HG02943 (cell line): ENCODE results near the gene ATF7.
"Not testable (repeated sequence)": the region's sequence is repeated elsewhere in the genome, so short reads cannot be mapped to it uniquely, and the experiment has no call there.

Experiments
- ATAC-seq: cut with Tn5 transposase; IDR thresholded peaks from one replicate; pipeline ENCODE4 v1.9.1; 2021; ENCODE audit warnings: mild to moderate bottlenecking, low read depth, moderate library complexity; ENCODE audit not compliant: unreplicated experiment

ATF7 gene

DNA sequence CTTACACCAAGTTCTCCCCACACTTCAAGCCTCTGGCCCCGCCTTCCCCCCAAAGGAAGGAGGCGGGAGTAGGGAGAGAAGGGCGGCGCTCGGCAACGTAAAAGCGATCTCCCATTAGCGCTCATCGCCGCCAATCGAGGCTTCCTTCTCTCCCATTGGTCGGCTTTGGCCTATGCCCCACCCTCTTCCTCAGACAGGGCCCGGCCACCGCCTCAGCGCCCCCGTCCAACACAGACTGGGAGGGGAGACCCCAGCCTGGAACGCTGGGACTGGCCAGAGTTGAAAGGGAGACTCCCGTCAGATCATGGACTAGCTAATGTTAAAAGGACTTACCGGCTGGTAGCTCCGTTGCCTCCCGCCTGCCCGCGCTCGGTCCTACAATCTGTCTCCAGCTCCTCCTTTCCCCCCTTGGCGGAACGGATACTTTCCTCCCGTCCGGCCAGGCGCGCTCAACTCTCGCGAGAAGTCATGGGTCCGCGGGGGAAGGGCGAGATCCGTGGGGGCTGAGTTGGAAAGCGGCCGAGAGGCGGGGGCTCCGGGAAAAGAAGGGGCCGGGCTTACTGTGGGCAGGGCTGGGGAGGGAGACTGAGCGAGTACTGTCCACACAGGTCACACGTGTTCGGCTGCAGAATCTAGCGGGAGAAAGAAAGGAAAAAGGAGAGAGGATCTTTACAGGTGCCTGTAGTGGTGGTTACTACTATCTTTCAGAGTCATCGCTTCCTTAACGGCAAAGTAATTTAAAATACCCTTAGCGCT, at the start of gene ATF7:
ATF7 (minus strand) TSS at position 437 of the 756 bp plus-strand sequence. CDS start 25,382 bp downstream, outside the sequence.
- peak; percentile 97 for ATAC-seq

DNA sequence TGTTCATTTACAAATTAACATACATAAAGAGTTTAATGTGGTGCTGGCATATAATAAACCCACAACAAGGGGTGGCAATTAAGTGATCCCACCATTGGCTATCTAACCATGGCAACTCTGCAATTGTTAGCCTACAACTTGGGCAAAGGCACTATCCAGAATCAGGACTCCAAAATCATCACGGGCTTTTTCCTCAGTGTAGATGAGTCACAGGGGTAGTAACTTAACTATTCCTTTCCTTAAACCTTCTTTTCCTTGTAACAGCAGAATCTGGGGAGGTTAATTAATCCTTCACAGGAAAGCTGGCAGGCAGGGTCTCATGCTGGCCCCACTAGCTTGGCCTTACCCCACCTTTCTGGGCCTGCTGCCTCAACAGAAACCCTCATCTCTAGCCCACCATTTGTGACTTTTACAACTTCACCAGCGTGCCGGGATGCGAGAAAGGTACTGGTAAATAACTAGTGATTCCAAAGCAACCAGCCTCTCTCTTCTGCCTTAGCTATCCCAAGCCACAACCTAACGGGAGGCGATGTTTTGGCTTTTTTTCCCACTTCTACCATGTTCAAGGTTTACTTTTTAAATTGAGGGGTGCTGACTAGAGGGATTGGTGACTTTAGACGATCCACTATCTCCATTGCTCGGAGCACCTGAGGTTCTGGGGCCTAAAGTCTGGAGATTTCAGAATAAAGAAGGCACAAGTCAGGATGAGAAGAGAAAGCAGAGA, 49.0 kb upstream of the ATF7 start:
- no peak for ATAC-seq

DNA sequence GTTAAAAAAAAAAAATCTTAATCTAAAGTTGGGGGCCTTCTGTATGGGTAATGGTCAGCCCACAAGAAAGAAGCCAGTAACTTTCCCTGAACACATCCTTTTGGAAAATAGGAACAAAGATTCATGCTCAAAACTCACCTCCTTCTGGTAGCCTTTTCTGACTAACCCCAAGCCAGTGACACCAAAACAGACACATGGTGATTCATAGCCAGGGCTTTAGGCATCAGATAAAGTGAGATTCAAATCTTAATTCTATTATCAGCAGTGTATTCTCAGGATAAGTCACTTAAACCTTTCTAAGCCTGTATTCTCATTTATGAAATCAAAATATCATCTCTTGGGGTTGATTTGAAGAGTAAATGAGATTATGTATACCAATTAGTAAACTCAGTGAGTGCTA, 44.8 kb upstream of the ATF7 start:
- ATAC-seq: no peak

DNA sequence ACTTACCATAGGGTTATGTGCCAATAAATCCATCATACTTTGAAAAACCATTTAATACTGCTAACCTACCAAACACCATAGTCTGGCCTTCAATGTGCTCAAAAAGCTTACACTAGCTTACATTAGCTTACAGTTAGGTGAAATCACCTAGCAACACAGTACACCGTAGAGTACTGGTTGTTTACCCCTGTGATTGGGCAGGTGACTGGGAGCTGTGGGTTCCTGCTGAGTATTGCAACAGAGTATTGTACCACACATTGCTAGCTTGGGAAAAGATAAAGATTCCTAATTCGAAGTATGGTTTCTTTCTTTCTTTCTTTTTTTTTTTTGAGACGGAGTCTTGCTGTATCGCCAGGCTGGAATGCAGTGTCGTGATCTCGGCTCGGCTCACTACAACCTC, 44.1 kb upstream of the ATF7 start:
- ATAC-seq: no peak

DNA sequence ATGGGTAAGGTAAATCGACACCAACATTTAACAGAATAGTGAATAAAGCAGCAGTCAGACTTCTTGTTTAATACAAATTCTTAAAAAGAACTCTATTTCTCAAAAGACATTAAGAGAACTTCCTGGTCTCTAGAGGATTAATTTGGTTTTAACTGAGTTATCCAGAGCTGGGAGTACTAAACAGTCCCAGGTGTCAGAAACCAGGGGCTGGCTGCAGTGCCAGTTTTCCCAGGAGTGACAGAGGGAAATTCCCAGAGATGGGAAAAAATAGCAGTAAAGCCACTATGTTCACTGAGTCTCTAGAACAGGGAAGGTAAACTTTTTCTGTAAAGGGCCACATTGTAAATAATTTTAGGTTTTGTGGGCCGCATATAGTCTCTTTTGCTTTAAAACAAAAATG, 40.9 kb upstream of the ATF7 start:
- no peak for ATAC-seq

DNA sequence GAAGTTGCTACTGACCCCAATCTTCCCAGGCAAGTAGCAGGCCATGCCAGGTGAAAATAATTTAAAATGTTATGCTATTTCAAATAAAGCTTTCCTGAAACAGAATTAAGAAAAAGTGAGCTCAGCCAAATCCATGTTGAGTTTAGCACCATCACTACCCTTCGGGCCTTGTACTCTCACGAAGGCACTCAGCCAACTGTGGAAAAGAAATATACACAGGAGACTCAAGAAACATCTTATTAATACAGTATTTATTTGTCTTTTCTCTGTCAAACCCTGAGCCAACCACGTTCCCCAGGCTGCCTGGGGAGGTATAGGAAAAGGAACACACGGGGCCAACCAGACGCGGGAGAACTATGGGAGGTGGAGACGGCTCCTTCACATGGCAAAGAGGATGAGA, 38.8 kb upstream of the ATF7 start:
- no peak for ATAC-seq

DNA sequence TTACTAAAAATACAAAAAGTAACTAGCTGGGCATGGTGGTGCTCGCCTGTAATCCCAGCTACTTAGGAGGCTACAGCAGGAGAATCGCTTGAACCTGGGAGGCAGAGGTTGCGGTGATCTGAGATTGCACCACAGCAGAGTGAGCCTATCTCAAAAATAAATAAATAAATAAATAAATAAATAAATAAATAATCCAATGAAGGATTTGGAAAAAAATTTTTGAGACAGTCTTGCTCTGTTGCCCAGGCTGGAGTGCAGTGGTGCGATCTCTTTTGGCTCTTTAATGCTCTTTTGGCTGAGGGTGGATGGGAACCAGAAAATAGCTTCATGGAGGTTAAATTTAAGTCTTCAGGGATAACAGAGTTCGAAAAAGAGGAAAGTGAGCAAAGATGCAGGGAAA, 38.0 kb upstream of the ATF7 start:
- ATAC-seq: no peak

DNA sequence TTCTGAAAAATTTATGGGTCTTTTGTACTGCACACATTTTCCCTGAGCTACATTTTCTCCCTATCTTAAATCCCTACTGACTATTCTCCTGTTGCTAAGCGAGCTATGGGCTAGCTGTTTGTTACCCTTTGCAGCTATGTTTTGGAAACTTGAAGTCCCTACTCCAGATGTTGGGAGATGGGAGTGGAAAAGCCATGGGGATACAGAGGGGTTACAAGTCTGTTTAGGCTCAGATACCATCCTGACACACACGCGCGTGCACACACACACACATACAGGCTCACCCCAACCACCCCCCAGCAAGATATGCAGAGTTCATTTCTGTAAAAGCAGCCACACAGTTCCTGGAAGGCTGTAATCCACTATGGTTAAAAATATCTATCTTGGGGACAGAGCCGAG, 33.9 kb upstream of the ATF7 start:
- ATAC-seq: no peak

DNA sequence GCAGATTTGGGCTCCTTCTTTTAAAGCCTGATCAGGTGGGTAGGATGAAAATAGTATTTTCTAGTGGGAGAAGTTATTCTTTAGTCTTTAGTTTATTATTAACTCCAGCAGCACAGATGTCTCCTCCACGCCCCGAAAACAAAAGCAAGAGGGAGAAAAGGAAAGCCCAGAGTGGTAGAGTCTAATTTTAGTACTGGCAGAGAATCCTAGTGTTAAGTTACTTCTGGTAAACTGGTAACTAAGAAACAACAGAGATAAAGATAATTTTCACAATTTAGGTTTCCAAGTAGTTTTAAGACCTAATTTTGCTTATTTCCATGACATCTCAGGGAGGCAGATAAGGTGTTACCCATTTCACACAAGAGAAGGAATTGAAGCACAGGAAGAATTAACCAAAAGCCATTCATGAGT, 33.4 kb upstream of the ATF7 start:
- no peak for ATAC-seq

DNA sequence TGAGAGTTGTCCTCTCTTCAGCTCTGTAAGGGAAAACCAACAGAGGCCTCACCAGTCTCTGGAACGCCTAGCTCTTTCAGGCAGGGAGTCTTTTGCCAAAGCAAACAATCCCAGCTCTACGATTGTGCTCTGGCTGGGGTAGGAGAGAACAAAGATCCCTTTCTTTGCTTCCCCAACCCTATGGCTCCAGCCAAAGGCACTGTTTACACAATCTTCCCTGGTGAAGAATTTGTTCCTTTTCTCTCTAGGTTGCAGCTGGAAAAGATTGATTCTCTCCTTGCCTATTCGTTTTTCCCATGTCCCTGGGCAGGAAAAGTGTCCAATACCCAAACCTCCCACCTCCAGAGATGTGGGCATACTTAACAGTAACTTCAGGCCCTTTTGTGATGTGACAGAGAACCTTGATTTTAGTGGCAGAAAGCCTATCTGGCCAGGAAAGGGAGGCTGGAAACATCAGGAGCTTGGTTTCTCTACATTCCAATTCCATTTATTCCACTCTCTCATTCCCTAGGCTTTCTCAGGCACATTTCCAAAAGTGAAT, 32.9 kb upstream of the ATF7 start:
- ATAC-seq: no peak

DNA sequence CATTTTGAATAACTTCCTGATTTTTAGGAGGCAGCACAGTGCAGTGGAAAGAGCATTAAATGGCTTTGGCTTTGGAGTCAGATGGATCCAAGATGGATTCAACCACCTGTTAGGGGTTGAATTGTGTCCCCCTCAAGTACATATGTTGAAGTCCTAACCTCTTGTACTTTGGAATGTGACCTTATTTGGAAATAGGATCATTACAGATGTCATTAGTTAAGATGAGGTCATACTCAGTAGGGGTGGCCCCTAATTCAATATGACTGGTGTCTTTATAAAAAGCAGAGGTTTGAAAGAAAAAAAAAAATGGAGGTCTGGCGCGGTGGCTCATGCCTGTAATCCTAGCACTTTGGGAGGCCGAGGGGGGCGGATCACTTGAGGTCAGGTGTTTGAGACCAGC, 30.9 kb upstream of the ATF7 start:
- ATAC-seq: no peak

DNA sequence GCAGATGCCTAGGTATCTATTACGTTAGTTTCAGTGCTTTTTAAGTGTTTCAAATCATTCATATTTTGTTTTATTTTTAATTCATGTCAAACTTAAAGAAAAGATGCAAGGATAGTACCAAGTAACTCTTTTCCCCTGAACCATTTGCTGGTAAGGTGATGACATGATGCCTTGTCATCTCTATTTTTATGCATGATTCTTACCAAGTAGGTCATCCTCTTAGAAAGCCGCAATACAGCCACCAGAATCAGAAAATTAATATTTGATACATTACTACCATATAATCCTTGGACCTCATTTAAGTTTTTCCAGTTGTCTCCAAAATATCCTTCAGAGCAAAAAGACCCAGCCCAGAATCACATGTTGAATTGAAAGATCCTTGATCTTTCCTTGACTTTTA, 27.4 kb upstream of the ATF7 start:
- no peak for ATAC-seq

DNA sequence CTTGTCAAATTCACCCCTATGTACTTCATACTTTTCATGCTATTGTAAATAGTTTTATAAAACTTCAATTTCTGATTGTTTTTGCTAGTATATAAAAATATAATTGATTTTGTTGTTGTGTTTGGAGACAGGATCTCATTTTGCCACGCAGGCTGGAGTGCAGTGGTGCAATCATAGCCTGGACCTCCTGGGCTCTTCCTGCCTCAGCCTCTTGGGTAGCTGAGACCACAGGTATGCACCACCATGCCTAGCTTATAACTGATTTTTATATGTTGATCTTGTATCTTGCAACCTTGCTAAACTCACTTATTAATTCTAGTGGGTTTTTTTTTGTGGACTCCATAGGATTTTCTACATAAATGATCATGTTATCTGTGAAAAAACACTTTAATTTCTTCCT, 26.2 kb upstream of the ATF7 start:
- no peak for ATAC-seq

DNA sequence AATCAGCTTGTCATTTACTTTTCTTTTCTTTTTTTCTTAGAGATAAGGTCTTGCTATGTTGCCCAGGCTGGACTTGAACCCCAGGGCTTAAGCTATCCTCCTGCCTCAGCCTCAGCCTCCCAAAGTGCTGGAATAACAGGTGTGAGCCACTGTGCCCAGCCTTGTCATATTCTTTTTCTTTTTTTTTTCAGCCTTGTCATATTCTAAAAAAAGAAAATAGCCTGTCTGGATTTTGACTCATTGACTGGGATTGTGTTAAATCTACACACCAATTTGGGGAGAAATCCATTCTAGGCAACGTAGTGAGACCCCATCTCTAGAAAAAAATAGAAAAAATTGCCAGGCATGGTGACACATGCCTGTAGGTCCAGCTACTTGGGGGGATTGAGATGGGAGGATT, 25.6 kb upstream of the ATF7 start:
- no peak for ATAC-seq

DNA sequence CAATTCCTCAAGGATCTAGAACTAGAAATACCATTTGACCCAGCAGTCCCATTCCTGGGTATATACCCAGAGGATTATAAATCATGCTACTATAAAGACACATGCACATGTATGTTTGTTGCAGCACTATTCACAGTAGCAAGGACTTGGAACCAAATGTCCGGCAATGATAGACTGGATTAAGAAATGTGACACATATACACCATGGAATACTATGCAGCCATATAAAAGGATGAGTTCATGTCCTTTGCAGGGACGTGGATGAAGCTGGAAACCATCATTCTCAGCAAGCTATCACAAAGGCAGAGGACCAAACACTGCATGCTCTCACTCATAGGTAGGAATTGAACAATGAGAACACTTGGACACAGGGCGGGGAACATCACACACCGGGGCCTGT, 20.1 kb upstream of the ATF7 start:
- not testable (repeated sequence) for ATAC-seq

DNA sequence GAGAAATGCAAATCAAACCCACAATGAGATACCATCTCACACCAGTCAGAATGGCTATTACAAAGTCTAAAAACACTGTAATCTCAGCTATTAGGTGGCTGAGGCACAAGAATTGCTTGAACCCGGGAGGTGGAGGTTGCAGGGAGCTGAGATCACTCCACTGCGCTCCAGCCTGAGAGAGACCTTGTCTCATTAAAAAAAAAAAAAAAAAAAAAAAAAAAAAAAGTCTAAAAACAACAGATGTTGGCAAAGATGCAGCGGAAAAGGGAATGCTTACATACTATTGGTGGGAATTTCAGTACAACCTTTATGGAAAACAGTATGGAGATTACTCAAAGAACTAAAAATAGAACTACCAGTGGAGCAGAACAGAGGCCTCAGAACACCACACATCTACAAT, 19.0 kb upstream of the ATF7 start:
- ATAC-seq: no peak

DNA sequence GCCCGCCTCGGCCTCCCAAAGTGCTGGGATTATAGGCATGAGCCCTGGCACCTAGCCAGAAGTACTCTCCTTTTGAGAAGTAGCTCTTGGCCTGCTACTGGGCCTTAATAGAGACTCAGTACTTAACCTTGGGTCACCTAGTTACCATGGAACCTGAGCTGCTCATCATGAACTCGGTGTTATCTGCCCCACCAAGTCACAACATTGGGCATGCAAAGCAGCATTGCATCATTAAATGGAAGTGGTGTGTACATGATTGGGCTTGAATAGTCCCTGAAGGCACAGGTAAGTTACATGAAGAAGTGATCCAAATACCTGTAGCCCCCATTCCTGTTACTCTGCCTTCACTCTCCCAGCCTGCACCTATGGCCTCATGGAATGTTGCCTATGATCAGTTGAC, 18.0 kb upstream of the ATF7 start:
- no peak for ATAC-seq

DNA sequence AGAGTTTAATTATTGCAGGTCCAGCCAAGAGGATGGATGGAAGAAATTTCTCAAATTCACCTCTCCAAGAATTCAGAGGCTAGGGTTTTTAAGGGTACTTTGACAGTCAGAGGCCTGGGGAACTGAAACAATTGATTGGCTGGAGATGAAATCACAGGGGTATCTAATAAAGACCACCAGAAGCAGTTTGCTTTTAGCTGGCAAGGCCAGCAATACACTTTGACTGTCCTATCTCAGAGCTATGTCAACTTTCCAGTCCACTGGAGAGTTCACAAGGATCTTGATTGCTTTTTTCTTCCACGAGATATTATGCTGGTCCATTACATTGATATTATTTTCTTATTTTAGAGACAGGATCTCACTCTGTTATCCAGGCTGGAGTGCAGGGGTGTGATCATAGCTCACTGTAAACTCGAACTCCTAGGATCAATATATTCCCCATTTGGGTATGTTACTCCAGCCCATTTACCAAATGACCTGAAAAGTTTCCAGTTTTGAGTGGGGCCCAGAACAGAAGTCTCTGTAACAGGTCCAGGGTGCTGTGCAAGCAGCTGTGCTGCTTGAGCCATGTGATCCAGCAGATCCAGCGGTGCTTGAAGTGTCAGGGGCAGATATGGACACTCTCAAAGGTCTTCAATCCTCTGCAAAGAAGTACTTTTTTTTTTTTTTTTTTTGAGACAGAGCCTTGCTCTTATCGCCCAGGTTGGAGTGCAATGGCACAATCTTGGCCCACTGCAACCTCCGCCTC, 17.2 kb upstream of the ATF7 start:
- ATAC-seq: no peak

DNA sequence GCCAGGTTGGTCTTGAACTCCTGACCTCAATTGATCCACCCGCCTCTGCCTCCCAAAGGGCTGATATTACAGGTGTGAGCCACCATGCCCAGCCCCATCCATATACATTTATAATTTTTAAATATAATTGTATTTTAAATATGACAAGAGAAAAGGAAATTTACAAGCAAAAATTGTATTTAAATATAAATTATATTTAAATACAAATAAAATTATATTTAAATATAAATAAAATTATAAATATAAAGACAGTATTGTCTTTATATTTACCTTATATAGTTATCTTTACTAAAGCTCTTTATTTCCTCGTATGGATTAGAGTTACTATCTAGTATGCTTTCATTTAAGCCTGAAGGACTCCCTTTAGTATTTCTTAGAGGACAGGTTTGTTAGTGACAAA, 11.9 kb upstream of the ATF7 start:
- ATAC-seq: no peak

DNA sequence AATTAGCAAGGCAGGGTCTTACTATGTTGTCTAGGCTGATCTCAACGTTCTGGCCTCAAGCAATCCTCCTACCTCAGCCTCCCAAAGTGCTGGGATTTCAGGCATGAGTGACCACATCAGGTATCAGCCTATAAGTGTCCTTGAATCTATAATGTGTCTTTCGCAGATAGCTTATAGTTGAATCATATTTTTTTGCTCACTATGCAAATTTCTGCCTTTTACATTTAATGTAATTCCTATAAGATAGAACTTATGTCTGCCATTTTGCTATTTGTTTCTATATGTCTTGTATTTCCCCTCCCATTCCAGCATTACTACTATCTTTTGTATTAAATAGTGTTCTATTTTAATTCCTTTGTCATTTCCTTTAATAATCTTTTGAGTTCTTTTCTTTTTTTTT, 10.5 kb upstream of the ATF7 start:
- no peak for ATAC-seq

DNA sequence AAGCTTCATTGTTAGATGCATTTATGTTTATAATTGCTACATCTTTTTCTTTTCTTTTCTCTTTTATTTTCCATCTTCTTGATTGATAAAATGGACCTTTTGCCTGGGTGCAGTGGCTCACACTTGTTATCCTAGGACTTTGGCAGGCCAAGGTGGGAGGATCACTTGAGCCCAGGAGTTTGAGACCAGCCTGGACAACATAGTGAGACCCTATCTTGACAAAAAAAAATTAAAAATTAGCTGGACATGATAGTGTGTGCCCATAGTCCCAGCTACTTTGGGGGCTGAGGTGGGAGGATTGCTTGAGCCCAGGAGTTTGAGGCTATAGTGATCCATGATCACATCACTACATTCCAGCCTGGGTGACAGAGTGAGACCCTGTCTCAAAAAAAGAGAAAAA, 9.5 kb upstream of the ATF7 start:
- not testable (repeated sequence) for ATAC-seq
